Urinary bladder (tissue), 4 donors: ENCODE data around the gene AMBRA1. TPM values are rescaled to one million over a fixed set of nuclear protein-coding genes. Genes with fewer than 3 reads are reported as not detected.

Experiments used
- DNase-seq: peaks from one replicate; pipeline ENCODE4 v3.0.0-alpha.2; 2015; ENCODE audit errors: extremely low spot score
- H3K27ac ChIP-seq: one replicate; pipeline ENCODE4 v1.5.1; 2013; ENCODE audit warnings: low read depth, mild to moderate bottlenecking, moderate library complexity
- H3K36me3 ChIP-seq: one replicate; pipeline ENCODE4 v1.6.1; 2013; ENCODE audit warnings: mild to moderate bottlenecking, moderate library complexity; ENCODE audit not compliant: insufficient read depth
- H3K4me1 ChIP-seq: one replicate; pipeline ENCODE4 v1.6.1; 2013; ENCODE audit warnings: mild to moderate bottlenecking, moderate library complexity; ENCODE audit not compliant: insufficient read depth
- H3K4me3 ChIP-seq: one replicate; pipeline ENCODE4 v1.5.1; 2013; ENCODE audit warnings: low read depth, low read length
- WGBS: extraction: QIAGEN DNeasy Blood & Tissue Kit; methylation state at CpG from one replicate; pipeline ENCODE4 v1.1.7; 2013; 5-methylcytosine and 5-hydroxymethylcytosine counted together
- polyA plus RNA-seq: library from polyadenylated mRNA; stranded (reverse); fragments of 200-250 nt; gene quantifications from one replicate; pipeline ENCODE4 v1.2.3, GENCODE V29; 2013
- total RNA-seq: library from RNA; depleted of rRNA; stranded (reverse); fragments of >200 nt; gene quantifications from one replicate; pipeline ENCODE4 v1.2.3, GENCODE V29; 2014
- donor health status: healthy with polysubstance abuse.
- donor health status: healthy.

Gene AMBRA1
- total and polyA plus RNA-seq, 2 donors, result 21.9 to 22.9 TPM

DNA sequence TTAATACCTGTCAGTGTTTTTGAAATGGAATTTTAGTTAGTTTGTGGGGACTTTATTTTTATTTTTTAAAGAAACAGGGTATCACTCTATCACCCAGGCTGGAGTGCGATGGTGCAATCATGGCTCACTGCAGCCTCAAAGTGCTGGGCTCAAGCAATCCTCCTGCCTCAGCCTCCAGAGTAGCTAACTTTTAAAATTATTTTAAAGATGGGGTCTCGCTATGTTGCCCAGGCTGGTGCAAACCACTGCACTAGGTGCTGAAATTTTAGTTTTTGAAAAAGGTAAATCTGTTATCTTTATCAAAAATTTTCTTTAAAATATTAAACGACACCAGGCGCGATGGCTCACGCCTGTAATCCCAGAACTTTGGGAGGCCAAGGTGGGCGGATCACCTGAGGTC is 42.6 kb downstream of the AMBRA1 start:
- H3K4me1 ChIP-seq, result no peaks in the 10 kb centered on the region
- H3K4me3 ChIP-seq, result no peak overlapping the region
- no peak for DNase-seq
- H3K36me3 ChIP-seq, result peaks cover 3% of the 10 kb centered on the region
- 97% methylated on average over 7 of the region's 7 CpGs for WGBS
- no peak overlapping the region for H3K27ac ChIP-seq

DNA sequence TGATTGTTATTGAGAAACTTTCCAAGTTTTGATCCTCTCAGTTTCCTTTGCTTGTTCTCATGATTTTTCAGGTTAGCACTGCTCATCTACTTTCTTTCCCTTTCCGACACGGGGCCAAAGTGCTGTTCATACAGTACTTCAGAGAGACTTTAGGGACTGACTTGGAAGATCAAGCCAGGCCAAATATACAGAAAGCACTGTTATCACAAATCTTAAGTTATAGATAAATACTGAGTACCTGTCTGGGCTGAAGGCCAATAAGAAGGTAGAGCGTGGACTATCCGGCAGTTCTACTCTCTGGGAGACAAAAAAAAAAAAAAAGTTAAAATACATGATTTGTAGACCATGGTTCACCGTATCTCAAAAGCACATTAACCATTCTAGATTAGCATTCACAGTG is 46.2 kb downstream of the AMBRA1 start:
- 82% methylated on average over 5 of the region's 5 CpGs for WGBS
- Histone ChIP-seq H3K4me1 (no peaks in the 10 kb centered on the region), H3K4me3 (no peak overlapping the region), H3K36me3 (peaks cover 9% of the 10 kb centered on the region), H3K27ac (no peak overlapping the region)
- no peak for DNase-seq

DNA sequence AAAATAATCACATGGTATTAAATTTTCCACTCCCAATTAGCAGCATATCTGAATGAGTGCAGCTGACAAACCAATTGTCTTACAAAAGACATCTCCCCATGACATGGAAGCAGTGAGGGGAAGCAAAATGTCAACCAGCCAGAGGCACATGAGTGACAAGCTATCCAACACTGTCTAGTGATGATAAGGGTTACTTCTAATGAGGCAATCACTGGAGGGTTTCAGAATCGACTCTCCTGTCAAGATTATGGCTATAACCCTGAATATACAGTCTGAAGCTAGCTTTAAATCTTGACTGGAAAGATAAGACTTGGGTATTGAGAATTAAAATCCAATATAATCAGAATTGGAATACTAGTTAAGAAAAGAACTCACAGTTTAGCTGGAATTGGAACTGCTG is 50.3 kb downstream of the AMBRA1 start:
- WGBS, result 65% methylated on average over 1 of the region's 1 CpG
- Histone ChIP-seq H3K27ac (no peak overlapping the region), H3K36me3 (peaks cover 9% of the 10 kb centered on the region), H3K4me3 (no peak overlapping the region), H3K4me1 (no peaks in the 10 kb centered on the region)
- DNase-seq, result no peak

- DNase-seq, result no peak
- no peaks in the 10 kb centered on the region for H3K4me1 ChIP-seq
- 89% methylated on average over 16 of the region's 16 CpGs for WGBS
- H3K4me3 ChIP-seq, result no peak overlapping the region
- H3K27ac ChIP-seq, result no peak overlapping the region
- H3K36me3 ChIP-seq, result peaks cover 7% of the 10 kb centered on the region
These were observed 52.0 kb downstream of the AMBRA1 start for GRCh38 chr11:46541593-46542371.

- Histone ChIP-seq H3K36me3 (peaks cover 5% of the 10 kb centered on the region), H3K27ac (no peak overlapping the region), H3K4me1 (no peaks in the 10 kb centered on the region), H3K4me3 (no peak overlapping the region)
- no peak for DNase-seq
- whole genome bisulfite sequencing, result 92% methylated on average over 4 of the region's 4 CpGs
These were observed 53.0 kb downstream of the AMBRA1 start for GRCh38 chr11:46540807-46541206.

DNA sequence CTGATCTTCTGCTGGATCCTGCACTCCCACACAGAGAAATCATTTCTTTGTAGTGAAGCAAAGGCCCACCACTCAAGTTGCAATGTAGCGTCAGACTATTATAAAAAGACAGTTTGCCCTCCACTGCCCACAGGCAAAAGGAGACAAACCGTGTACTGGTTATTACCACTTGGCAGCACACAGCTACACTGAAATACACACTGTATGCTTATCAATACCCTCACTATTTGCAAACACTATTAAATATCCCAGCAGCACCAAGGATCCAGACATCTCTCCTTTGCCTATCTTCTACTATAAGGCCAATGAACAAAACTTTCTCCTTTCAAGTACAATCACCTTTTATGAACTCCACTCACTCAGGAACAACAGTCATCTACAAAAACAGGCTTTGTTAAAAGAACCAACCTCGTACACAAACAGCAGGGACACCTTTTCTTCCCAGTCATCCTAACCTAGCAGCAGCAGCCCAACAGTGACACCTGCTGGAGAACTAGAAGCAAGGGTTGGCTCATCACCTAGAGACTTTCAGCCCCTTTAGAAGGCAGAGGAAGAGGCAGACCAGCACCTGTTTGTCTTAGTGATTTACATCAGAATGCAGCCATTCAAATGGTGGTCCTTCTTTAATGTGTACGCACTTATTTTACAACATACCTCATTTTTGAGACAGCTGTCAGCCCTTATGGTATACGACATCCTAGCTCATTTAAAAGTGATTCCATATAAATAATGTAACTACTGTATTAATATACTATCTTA is 56.1 kb downstream of the AMBRA1 start:
- WGBS, result 59% methylated on average over 5 of the region's 5 CpGs
- no peaks in the 10 kb centered on the region for H3K4me1 ChIP-seq
- H3K36me3 ChIP-seq, result no peaks in the 10 kb centered on the region
- no peak overlapping the region for H3K4me3 ChIP-seq
- peak; percentile 56 for DNase-seq
- no peak overlapping the region for H3K27ac ChIP-seq

DNA sequence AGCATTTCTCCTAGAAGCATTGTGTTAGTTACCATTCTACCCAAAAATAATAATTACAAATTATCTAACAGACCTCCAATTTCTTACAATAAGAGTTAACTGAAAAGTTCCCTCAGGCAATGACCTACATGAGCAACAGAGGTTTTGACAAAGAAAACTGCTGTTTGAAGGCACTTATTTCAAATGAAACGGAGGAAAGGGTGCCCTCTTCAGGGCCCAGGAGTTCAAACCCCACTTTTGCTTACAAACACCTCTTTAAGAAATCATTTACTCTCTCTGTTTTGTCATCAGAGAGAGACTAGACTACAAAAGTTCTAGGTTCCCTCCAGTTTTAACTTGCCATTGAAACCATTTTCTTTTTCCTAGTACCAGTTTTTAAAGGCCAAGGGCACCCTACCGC is 56.7 kb downstream of the AMBRA1 start:
- Histone ChIP-seq H3K4me3 (no peak overlapping the region), H3K27ac (no peak overlapping the region), H3K36me3 (no peaks in the 10 kb centered on the region), H3K4me1 (no peaks in the 10 kb centered on the region)
- DNase-seq, result no peak
- 89% methylated on average over 2 of the region's 2 CpGs for WGBS

GRCh38 chr11:46535688-46536087 is 58.1 kb downstream of the AMBRA1 start:
- Histone ChIP-seq H3K27ac (no peak overlapping the region), H3K36me3 (no peaks in the 10 kb centered on the region), H3K4me1 (no peaks in the 10 kb centered on the region), H3K4me3 (no peak overlapping the region)
- no peak for DNase-seq
- 95% methylated on average over 4 of the region's 4 CpGs for WGBS

DNA sequence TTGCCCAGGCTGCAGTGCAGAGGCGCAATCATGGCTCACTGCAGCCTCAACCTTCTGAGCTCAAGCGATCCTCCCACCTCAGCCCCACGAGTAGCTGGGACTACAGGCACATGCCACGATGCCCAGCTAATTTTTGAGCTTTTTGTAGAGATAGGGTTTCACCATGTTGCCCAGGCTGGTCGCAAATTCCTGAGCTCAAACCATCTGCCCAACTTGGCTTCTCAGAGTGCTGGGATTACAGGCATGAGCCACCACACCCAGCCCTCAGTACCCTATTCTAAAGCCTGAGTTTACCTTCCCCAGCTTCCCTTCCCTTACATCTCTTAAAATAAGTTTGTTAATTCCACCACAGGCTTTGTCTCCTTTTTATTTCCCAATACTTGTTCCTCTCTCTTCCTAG is 59.1 kb downstream of the AMBRA1 start:
- DNase-seq, result no peak
- no peak overlapping the region for H3K4me3 ChIP-seq
- no peak overlapping the region for H3K27ac ChIP-seq
- no peaks in the 10 kb centered on the region for H3K36me3 ChIP-seq
- 91% methylated on average over 5 of the region's 5 CpGs for WGBS
- no peaks in the 10 kb centered on the region for H3K4me1 ChIP-seq

DNA sequence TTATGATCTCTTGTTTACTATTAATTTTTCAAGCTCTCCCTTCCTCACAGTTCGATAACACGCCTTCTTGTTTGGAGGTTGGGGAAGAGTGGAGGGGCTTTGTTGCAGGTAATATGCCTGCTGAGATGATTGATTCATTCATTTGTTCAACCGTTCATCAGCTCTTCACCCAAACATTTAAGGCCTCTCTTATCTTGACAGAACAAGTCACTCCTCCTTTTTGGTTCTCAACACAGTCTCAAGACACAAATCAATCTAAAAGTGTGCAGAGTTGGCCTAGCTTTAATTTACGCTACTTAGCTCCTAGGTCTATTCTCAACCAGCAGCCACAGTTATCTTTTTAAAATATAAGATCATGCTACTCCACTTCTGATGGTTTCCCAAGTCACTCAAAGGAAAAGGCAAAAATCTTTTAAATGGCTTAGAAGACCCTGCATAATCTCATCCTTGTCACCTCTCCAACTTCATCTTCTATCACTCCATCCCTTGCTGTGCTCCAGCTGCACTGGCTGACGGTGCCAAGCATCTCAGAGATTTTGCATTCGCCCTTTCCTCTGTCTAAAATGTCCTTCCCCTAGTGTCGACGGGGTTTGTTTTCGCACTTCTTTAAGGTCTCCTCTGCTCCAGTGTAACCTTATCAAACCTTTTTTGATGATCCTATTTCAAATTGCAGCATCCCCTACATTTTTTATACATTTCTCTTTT is 60.3 kb downstream of the AMBRA1 start:
- DNase-seq, result no peak
- Histone ChIP-seq H3K27ac (no peak overlapping the region), H3K36me3 (no peaks in the 10 kb centered on the region), H3K4me3 (no peak overlapping the region), H3K4me1 (no peaks in the 10 kb centered on the region)
- 82% methylated on average over 9 of the region's 9 CpGs for WGBS

DNA sequence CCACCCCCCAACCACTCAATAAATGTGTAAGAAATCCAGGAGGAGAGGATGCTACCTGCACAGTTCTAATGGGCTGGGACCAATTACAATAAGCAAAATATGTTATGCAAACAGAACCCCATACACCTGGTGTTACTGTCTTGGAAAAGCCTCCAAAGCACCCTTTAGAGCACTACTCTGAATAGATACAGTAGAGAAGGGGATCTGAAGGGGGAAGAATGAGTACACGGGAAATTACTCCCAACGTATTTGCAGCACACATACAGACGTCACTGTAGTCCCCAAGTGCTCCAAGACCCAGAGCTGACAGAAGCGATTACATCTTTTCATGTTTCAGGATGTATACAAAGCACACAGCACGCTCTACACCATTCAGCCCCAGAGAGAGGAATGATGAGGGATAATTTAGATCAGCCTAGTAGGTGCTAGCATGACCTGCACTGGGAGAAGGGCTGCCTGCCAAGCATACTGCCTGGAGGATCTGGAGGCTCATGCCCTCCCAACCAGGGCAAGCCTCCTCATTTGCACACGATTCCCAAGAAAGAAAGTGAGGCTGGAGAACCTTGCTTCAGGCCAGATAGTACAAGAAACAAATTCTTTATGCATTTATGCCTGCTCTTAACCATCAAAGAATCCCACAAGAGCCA is 63.8 kb downstream of the AMBRA1 start:
- Histone ChIP-seq H3K36me3 (no peaks in the 10 kb centered on the region), H3K27ac (no peak overlapping the region), H3K4me3 (no peak overlapping the region), H3K4me1 (no peaks in the 10 kb centered on the region)
- DNase-seq, result no peak
- 95% methylated on average over 6 of the region's 6 CpGs for WGBS

DNA sequence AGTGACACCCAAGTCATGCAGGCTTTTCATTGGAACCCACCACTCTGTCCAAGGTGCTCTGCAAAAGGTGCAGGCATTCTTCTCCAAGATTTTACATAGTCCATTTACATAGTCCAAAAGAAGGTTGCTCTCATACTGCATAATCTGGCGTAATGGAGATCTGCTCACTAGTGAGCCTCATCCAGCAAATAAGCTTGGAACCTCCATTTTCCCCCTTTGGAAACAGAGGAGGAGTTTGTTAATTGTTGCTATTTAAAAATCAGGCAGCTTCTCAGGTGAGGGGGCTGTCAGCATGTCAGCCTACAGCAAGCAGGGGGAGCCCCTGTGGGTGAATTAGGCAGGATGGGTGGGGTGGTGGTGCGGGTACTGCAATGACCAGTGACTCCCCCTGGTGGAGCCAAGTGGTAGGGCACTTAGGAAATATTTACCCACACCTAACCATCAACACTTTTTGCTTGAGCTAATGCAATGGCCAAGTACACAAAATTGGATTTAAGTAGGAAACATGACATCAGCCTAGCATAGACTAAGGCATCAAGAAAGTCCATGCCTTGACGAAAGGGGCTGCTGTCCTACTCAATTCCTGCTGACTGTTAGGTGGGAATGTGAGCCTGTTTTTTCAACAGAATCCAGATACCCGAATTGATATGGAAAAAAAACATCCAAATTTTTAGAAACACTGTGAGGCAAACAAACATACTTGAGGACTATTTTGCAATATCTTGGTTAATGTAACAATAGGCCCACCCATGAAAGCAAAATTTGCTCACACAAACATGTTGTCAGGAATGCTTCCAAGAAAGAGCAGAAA is 64.5 kb downstream of the AMBRA1 start:
- Histone ChIP-seq H3K4me1 (no peaks in the 10 kb centered on the region), H3K36me3 (no peaks in the 10 kb centered on the region), H3K27ac (no peak overlapping the region), H3K4me3 (no peak overlapping the region)
- no peak for DNase-seq
- WGBS, result 56% methylated on average over 4 of the region's 4 CpGs
